Pancreas (tissue), 10 donors: ENCODE results near the gene FADD. TPM values are rescaled to one million over a fixed set of nuclear protein-coding genes. Genes with fewer than 3 reads are reported as not detected.

Source experiments
- ATAC-seq, 4 donors: fragments of 200-7000 bp; cut with Tn5 transposase; one replicate each; pipeline versions ENCODE4 v1.8.0 to v1.9.1; 2020; ENCODE audit warnings: mild to moderate bottlenecking in 4 of 4, moderate library complexity in 4 of 4
- DNase-seq, 6 donors: peaks; one replicate each; pipeline ENCODE4 v3.0.0-alpha.2; 2020
- FAIRE-seq: peaks from 2 replicates; lab custom pipeline; 2012; peaks lifted over from hg19 to GRCh38; lab: Jason Lieb, UNC
- H3K27ac ChIP-seq, 4 donors: fragments of 200-600 bp; sonication (generic); 1 replicate in 3 of 4; 2 replicates in 1 of 4; pipeline versions ENCODE4 v1.5.0 to v1.8.0; 2020
- H3K27me3 ChIP-seq, 4 donors: fragments of 200-600 bp; one replicate each; pipeline ENCODE4 v1.8.0; 2021
- H3K36me3 ChIP-seq, 3 donors: fragments of 200-600 bp; sonication (generic) in 1 of 3; one replicate each; pipeline versions ENCODE4 v1.5.0 to v1.8.0; 2020 to 2021
- H3K4me1 ChIP-seq, 3 donors: fragments of 200-600 bp; one replicate each; pipeline ENCODE4 v1.8.0; 2021
- H3K4me3 ChIP-seq, 4 donors: fragments of 200-600 bp; sonication (generic) in 2 of 4; one replicate each; pipeline versions ENCODE4 v1.5.0 to v1.8.0; 2020 to 2021
- H3K9me3 ChIP-seq, 4 donors: fragments of 200-600 bp; one replicate each; pipeline ENCODE4 v1.8.0; 2021
- WGBS, 2 donors: extraction: QIAGEN DNeasy Blood & Tissue Kit; methylation state at CpG; one replicate each; pipeline ENCODE4 v1.1.7; 2013; 5-methylcytosine and 5-hydroxymethylcytosine counted together
- intact Hi-C, 3 donors: fragments of 100-400 bp; cut with DNase I; formaldehyde crosslinking; loops; one replicate each; pipeline versions ENCODE4 v1.11.1 to v1.14.2; 2022
- polyA plus RNA-seq, 2 donors: library from polyadenylated mRNA; stranded (reverse); fragments of 200-250 nt; gene quantifications; one replicate each; pipeline ENCODE4 v1.2.3, GENCODE V29; 2013
- total RNA-seq, 6 donors: library from RNA; stranded (reverse); fragmentation: NEBNext Ultra II Directional in 4 of 6; extraction: Animal tissue kit (Norgen Biotek cat#: 25700) in 4 of 6; gene quantifications; one replicate each; pipeline versions ENCODE4 v1.2.1 to v1.2.4, GENCODE V29; 2021 to 2023
- TF ChIP-seq, protein P1 (sequence below), 4 donors: fragments of 200-600 bp; sonication (generic) in 3 of 4; IDR thresholded peaks; one replicate each; pipeline versions ENCODE4 v1.5.0 to v1.8.0; 2021; ENCODE audit warnings: antibody characterized with exemption in 4 of 4
- donor health status: healthy with polysubstance abuse.
- donor health status: DM: no; HTN: no; CAD: no; lungs with moderate emphysema.
- donor health status: DM: no; HTN: no; CAD: no.
- donor health status: control.
- donor health status: control.
- donor health status: Bipolar disorder and iron deficiency.
- donor health status: DM: yes; HTN: yes; CAD: no.
- donor health status: DM: no; HTN: no; CAD: no.
- donor health status: DM: no; HTN: no; CAD: no.
- donor health status: DM: yes; HTN: yes; CAD: no.

The FADD gene
- total and polyA plus RNA-seq, 8 donors = 5.1 to 11.6 (median 7.6) TPM

DNA sequence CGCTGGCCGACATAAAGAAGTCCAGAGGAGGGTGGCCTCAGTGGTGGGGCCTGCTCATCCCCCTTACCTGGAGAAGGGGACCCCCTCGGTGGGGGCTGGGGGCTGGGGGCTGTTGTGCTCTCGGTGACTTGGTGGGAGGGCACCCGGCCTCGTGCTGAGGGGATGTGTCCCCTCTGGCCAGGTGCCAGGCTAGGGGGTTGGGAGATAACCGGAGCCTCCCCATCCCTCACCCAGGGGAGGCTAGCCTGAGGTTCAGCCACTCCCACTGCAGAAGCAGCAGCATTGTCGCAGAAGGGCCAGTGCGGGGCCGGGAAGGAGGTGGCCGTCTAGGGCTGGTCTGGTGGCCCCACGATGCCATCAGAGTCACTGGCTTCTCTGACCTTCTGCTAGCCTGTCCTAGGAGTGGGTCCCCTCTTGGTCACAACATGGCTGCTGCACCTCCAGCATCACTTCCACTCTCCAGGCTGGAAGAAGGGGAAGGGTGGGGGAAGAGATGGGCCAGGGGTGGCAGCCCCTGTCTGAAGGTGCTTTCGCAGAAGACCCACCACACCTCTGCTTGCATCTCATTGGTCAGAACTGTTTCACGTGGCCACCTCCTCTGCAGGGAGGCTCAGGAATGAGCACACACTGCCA, 44.2 kb upstream of the FADD start:
- TF ChIP-seq, protein P1, sequence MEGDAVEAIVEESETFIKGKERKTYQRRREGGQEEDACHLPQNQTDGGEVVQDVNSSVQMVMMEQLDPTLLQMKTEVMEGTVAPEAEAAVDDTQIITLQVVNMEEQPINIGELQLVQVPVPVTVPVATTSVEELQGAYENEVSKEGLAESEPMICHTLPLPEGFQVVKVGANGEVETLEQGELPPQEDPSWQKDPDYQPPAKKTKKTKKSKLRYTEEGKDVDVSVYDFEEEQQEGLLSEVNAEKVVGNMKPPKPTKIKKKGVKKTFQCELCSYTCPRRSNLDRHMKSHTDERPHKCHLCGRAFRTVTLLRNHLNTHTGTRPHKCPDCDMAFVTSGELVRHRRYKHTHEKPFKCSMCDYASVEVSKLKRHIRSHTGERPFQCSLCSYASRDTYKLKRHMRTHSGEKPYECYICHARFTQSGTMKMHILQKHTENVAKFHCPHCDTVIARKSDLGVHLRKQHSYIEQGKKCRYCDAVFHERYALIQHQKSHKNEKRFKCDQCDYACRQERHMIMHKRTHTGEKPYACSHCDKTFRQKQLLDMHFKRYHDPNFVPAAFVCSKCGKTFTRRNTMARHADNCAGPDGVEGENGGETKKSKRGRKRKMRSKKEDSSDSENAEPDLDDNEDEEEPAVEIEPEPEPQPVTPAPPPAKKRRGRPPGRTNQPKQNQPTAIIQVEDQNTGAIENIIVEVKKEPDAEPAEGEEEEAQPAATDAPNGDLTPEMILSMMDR (IDR thresholded peaks at IDR 0.05) = no peak
- H3K9me3 ChIP-seq = no peaks in the 10 kb centered on the region
- no peaks in the 10 kb centered on the region for H3K27me3 ChIP-seq
- no peak for DNase-seq
- WGBS, 2 donors = 78 to 82% methylated on average over 14 of the region's 14 CpGs
- intact Hi-C loops = no loop called here
- no peak overlapping the region for H3K27ac ChIP-seq
- no peak for ATAC-seq
- no peak overlapping the region for H3K4me3 ChIP-seq
- no peak for FAIRE-seq
- no peaks in the 10 kb centered on the region for H3K36me3 ChIP-seq
- no peaks in the 10 kb centered on the region for H3K4me1 ChIP-seq

DNA sequence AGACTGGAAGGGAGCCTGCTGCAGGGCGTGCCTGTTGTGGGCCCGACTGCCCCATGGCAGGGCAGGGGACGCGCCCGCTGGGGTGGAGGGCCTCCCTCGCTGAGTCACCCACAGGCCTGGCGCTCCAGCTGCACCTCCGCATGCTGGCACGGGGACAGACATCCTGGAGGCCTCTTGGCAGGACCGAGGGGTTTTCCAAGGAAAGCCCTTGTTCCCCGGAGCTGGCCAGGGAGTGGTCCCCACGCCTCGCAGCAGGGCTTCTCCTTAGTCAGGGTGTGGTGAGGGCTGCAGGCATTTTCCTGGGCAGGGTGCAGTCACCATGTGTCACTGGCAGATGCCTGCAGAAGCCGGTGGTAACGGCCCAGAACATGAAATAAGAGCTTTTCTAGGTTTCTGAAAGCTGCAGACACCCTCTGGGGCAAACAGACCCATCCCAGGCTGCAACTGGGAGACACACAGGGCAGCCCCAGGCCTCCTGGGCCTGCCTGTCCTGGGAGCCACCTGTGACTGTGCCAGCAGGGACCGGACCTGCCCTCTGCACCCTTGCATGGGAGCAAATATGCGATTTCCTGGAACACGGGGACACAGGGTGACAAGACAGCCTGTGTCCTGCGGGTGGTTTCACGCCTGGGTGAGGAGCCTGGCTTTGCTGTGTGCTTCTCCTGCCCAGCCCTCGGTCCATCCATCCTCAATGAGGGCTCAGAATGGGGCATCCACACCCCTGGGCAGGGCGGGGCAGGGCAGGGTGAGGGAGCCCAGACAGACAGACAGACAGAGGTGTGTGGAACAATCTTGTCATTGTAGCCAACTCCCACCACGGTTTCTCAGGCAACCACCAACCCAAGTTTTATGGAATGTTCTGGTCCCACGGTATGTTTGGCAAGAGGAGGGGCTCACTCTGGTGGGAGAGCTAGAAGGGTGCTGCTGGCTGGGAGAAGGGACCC, 43.2 kb upstream of the FADD start:
- FAIRE-seq (no peak), ATAC-seq (peak in 3 of 4 donors; percentile 63 to 74 (median 70)), DNase-seq (peak in 1 of 6 donors; percentile 28)
- Histone ChIP-seq H3K27me3 (no peaks in the 10 kb centered on the region), H3K27ac (no peak overlapping the region), H3K9me3 (no peaks in the 10 kb centered on the region), H3K36me3 (no peaks in the 10 kb centered on the region), H3K4me1 (no peaks in the 10 kb centered on the region), H3K4me3 (no peak overlapping the region)
- WGBS, 2 donors = 68 to 72% methylated on average over 24 of the region's 24 CpGs
- TF ChIP-seq, protein P1 (IDR thresholded peaks at IDR 0.05) = no peak
- intact Hi-C loops = no loop called here

DNA sequence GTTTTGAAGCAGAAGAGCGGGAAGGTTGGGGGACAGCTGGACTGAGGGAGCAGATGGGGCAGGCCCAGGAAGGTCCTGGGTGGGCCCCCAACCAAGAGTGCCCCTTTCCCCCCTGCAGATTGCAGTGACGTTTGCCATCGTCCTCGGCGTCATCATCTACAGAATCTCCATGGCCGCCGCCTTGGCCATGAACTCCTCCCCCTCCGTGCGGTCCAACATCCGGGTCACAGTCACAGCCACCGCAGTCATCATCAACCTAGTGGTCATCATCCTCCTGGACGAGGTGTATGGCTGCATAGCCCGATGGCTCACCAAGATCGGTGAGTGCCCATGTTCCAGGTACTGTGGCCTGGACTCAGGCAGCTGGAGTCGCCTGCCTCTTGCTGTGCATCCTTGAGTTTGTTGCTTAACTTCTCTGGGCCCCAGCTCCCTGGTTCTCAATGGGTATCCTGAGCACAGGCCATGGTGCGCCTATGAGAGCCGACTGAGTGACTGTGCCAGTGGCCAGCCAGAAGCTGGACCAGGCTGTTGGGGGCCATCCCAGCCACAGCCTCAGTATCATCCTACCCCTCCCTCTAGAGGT, 42.0 kb upstream of the FADD start:
- DNase-seq (no peak), ATAC-seq (no peak), FAIRE-seq (no peak)
- no peaks in the 10 kb centered on the region for H3K36me3 ChIP-seq
- 77 to 82% methylated on average over 17 of the region's 17 CpGs for WGBS, 2 donors
- no peaks in the 10 kb centered on the region for H3K9me3 ChIP-seq
- TF ChIP-seq, protein P1 (IDR thresholded peaks at IDR 0.05) = no peak
- no peak overlapping the region for H3K27ac ChIP-seq
- intact Hi-C loops = no loop called here
- no peaks in the 10 kb centered on the region for H3K27me3 ChIP-seq
- no peak overlapping the region for H3K4me3 ChIP-seq
- no peaks in the 10 kb centered on the region for H3K4me1 ChIP-seq

DNA sequence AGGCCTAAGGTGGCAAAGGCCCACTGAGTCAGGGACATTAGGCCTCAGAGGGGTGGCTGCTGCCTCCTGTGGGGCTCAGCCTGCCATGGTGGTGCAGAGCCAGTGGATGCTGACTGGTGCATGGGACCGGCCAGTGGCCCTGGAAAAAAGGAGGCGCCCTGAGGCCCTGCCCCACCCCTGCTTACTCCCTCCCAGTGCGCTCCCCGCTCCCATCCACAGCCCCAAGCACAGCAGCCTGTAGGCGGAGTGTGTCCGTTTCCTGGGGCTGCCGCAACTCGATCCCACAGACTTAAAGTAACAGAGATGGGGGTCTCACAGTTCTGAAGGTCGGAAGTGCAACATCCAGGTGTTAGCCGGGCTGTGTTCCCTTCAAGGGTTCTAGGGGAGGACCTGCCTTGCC, 38.4 kb upstream of the FADD start:
- ATAC-seq (no peak), FAIRE-seq (no peak), DNase-seq (no peak)
- Histone ChIP-seq H3K27me3 (no peaks in the 10 kb centered on the region), H3K4me1 (no peaks in the 10 kb centered on the region), H3K4me3 (no peak overlapping the region), H3K36me3 (no peaks in the 10 kb centered on the region), H3K27ac (no peak overlapping the region), H3K9me3 (no peaks in the 10 kb centered on the region)
- intact Hi-C loops = no loop called here
- TF ChIP-seq, protein P1 (IDR thresholded peaks at IDR 0.05) = no peak
- 67 to 78% methylated on average over 10 of the region's 10 CpGs for WGBS, 2 donors
